ENCODE results near the gene UQCC2.

UQCC2 gene

DNA sequence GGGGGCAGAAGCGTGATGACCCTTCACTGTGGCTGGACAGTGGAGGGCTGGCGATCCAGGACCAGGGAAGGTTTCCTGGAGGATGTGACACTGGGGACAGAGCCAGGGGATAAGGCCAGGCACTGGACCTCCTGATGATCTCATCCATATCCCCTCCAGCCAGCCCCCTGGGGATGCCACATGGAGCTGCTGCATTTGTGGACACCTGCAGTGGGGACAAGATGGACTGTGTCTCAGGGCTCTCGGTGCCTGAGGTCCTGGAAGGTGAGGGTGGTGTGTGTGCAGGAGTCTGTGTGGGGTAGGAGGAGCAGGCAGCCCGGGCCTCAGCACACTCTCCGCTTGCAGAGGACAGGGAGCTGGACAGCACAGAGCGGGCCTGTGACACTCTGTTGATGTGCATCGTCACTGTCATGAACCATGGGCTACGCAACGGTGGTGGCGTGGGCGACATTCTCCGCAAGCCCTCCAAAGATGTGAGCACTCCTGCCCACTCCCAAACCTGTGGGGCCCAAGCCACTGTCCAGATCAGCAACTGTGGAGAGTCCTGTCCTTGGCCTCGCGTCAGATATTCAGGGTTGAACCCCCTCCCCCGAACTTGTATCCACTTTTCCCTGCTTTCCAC is 19.9 kb downstream of the UQCC2 start:
- DNase-seq (ENCODE audit: low spot score): no peak

DNA sequence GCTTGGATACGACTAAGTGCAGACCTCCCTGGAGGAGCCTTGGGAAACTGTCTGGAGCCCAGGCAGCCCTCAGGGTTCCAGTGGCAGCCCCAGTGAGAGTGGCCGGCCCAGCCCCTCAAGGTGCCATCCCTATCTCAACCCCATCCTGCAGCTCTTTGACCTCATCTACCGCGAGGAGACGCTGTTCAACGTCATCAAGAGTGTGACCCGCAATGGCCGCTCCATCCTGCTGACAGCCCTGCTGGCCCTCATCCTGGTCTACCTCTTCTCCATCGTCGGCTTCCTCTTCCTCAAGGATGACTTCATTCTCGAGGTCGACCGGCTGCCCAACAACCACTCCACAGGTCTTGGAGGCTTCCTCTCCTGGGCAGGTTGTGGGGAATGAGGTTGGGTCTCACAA is 20.7 kb downstream of the UQCC2 start:
- no peak for DNase-seq (ENCODE audit: low spot score)

DNA sequence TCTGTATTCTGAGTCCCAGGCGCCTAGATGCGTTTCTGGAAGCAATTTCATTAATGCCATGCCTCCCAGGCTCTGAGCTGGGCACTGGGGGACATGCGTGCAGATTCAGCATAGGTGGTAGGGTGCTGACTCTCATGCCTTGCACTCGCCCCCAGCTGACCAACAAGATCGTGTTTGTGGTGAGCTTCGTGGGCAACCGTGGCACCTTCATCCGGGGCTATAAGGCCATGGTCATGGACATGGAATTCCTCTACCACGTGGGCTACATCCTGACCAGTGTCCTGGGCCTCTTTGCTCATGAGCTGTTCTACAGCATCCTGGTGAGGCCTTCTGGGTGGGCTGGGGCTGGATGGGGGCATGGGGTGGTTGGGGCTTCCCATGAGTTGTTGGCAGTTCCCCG is 21.6 kb downstream of the UQCC2 start:
- no peak for DNase-seq (ENCODE audit: low spot score)

DNA sequence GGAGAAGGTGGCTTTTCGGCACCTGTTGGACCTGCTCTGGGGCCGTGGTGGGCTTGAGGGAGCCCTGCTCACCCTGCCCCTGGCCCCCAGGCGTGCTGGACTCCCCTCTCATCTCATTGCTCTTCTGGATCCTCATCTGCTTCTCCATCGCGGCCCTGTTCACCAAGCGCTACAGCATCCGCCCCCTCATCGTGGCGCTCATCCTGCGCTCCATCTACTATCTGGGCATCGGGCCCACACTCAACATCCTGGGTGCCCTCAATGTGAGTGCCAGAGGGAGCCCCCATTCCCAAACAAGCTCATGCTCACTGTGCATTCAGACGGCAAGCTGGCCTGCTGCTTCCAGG is 22.4 kb downstream of the UQCC2 start:
- no peak for DNase-seq (ENCODE audit: low spot score)

DNA sequence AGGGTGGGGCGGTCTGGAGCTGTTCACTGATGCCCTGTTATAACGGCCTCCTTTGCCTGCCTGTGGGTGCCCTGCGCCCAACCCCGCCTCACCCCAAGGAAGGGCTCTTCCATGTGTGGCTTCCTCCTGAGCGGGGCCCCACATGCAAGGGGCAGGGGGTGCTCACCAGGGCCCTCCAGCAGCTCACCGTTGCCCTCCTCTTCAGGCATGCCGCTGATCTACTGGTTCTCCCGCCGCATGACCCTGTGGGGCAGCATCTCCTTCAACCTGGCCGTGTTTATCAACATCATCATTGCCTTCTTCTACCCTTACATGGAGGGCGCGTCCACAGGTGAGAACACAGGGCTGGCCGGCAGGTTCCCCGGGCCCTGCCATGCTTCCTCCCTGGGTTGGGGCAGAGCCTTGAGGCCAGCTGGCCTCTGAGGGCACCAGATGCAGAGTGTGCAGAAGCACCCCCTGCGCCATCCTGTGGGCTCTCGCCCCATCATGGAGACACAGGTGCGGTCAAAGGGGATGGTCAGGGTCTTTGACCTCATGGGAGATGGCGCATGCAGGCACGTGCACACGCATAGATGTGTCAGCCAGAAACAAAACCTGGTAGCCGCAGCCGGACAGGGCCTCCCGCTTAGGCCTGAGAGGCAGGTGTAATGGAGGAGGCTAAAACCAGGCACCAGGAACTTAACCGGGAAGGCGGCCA is 22.9 kb downstream of the UQCC2 start:
- no peak for DNase-seq (ENCODE audit: low spot score)

DNA sequence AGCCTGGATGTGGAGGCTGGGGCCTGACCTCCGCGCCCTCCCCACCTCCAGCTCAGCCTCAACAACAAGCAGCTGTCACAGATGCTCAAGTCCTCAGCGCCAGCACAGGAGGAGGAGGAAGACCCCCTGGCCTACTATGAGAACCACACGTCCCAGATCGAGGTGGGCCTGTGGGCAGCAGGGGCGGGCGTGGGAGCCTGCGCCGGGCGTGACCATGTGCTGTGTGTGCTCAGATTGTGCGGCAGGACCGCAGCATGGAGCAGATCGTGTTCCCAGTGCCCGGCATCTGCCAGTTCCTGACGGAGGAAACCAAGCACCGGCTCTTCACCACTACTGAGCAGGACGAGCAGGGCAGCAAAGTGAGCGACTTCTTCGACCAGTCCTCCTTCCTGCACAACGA is 23.5 kb downstream of the UQCC2 start:
- DNase-seq (ENCODE audit: low spot score): no peak

DNA sequence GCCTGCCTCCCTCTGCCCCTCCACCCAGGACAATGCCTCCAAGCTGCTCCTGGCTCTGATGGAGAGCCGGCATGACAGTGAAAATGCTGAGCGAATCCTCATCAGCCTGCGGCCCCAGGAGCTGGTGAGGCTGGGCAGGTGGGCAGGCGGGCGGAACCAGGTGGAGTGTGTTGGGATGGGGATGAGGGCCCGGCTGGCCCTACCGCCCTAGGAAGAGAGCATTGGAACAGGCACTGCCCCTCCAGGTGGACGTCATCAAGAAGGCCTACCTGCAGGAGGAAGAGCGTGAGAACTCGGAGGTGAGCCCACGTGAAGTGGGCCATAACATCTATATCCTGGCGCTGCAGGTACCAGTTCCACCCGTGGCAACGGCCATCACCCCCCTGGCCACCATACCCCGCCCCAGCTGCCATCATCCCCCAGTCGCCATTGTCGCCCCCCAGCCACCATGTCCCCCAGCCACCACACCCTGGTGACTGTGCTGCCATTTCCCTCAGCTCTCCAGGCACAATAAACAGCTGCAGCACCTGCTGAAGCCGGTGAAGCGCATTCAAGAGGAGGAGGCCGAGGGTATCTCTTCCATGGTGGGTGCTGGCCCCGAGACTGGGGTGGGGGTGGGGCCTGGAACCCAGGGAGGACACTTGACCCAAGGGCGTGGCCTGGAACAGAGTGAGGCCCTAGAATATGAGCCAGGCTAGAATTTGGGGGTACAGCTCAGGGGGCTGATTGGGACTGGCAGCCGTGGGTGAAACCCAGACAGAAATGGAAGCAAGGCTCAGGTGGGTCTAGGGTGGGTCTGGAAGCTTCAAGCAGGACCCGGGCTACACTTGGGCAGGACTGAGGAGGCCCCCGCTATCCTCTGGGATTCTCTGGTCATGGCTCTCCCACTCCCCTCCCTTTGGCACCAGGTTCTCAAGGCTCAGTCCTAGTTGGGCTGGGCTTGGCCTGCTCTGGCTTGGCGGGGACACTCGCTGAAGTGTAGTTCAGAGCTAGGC is 24.2 kb downstream of the UQCC2 start:
- no peak for DNase-seq (ENCODE audit: low spot score)

DNA sequence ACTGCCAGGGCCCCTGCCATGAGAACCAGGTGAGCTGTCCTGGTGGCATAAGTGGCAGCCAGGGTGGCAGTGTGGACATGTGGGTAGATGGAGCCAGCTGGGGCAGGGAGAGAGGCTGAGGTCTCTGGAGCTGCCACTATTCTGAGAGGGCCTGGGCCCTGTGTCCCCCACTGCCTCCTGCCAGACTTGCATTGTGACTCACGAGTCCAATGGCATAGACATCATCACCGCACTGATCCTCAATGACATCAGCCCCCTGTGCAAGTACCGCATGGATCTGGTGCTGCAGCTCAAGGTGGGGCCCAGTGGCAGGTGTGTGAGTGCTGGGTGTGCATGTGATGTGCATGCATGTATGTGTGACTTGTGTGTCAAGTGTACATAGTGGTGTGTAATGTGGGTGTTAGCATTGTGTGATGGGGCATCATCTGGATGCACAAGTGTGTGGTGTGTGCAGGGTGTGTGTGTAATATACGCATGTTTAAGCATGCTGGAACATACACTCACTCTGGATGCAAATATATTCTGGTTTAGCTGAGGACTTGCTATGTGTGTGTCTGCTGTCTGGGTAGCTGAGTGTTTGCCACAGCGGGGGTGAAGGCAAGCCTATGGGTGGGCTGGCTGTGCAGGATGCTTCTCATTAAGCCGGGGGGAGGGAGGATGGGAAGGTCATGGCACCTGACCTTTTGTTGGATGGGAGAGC is 25.1 kb downstream of the UQCC2 start:
- no peak for DNase-seq (ENCODE audit: low spot score)

DNA sequence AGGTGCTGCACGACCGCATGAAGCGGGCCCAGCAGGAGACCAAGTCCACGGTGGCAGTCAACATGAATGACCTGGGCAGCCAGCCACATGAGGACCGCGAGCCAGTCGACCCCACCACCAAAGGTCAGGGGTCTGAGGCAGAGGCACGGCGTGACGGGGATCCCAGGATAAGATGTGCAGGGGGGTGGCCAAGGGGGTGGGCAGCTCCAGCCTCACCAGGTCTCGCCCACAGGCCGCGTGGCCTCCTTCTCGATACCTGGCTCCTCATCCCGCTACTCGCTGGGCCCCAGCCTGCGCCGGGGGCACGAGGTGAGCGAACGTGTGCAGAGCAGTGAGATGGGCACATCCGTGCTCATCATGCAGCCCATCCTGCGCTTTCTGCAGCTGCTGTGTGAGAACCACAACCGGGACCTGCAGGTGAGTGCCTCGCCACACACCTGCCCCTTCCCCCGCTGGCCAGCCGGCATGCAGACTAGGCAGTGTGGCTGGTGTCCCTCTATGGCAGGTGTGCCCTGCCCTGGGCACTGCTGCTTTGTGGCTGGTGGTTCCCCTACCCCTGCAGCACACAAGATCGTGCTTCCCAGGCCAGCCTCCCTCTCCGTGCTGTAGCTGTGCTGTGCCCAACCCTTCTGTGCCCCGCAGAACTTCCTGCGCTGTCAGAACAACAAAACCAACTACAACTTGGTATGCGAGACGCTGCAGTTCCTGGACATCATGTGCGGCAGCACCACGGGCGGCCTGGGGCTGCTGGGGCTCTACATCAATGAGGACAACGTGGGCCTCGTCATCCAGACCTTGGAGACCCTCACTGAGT is 25.9 kb downstream of the UQCC2 start:
- DNase-seq (ENCODE audit: low spot score): no peak

DNA sequence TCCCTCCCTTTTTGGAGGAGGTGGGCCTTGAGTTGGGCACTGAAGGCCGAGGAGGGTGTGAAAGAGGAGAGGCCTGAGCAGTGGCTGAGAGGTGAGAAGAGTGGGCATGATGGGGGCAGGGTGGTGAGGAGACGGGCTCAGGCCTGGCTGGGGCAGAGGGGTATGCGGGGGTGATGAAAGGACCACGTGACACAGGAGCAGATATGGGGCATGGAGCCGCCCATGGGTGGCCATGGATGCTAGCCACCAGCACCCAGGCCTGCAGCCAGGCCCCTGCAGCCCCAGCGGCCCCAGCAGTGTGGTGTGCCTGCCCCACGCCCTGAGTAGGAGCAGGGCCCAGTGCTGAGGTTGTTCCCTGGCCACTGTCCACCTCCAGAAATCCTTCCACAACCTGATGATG is 26.5 kb downstream of the UQCC2 start:
- no peak for DNase-seq (ENCODE audit: low spot score)

DNA sequence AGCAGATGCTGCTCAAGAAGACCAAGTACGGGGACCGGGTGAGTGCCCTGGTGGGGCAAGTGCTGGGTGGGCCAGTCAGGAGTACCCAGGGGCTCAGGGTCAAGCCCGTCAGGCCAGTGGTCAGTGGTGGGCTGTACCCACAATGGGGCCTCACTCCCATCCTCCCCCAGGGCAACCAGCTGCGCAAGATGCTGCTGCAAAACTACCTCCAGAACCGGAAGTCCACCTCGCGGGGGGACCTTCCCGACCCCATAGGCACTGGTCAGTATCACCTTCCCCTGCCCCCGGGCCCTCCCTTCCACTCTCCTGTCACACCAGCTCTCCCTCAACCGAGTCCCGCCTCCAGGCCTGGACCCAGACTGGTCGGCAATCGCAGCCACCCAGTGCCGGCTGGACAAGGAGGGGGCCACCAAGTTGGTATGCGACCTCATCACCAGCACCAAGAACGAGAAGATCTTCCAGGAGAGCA is 27.0 kb downstream of the UQCC2 start:
- no peak for DNase-seq (ENCODE audit: low spot score)

DNA sequence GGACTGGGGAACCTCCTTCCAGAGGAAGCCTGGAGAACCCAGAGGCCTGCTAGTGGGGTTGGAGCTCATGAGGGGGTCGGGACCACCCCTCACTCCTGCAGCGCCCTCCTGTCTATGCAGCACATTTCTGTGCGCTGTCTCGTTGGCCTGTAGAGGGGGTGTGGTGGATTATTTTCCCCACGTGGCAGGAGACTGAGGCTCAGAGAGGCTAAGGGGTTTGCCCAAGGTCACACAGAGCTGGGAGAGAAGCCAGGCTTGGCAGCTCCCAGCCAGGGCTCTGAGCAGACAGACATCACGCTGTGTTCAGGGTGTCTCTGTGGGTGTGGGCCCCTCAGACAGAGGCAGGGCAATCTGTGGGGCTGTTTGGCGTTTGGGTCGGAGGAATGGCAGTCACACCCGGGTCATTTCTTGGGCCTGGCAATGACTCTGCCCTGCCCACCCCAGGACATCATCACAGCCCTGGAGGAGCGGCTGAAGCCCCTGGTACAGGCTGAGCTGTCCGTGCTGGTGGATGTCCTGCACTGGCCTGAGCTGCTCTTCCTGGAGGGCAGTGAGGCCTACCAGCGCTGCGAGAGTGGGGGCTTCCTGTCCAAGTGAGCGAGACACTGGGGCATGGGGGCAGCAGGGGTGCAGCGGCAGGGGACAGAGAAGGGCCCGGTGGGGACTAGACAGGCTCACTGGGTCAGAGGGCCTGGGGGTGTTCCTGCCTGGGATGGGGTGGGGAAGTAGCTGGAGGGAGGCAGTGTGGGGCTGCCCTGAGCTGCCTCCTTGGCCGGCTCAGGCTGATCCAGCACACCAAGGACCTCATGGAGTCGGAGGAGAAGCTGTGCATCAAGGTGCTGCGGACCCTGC is 27.7 kb downstream of the UQCC2 start:
- no peak for DNase-seq (ENCODE audit: low spot score)

DNA sequence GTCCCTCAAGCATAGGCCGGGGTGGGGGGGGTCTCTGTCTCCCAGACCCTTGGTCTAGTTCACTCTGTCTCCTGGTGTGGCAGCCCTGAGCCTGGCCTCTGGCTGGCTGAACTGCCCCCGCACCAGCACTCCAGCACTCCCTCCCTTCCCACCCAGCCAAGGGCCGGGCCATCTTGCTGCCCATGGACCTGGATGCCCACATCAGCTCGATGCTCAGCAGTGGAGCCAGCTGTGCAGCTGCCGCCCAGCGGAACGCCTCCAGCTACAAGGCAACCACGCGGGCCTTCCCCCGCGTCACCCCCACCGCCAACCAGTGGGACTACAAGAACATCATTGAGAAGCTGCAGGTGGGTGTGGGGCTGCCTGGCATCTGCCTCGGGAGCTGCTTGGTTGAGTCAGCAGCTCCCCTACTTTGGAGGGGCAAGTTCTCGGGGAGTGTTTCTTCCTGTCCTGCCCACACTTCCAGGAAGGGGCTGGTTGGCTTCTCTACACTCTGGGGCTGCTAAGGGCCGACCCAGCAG is 28.4 kb downstream of the UQCC2 start:
- no peak for DNase-seq (ENCODE audit: low spot score)

DNA sequence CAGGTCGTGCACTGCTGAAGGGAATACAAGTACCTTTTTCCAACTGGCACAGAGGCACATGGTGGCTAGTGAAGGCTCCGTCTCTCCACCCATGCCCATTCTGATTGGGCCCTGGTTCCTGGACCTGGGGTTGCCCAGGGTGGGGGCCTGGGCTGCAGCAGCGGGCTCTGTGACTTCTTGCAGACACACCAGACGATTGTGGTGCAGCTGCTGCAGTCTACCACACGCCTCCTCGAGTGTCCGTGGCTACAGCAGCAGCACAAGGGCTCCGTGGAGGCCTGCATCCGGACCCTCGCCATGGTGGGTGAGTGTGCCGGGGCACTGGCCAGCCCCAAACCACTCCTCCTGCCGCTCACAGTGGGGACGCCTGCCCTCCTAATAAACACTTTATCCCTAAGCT is 29.2 kb downstream of the UQCC2 start:
- no peak for DNase-seq (ENCODE audit: low spot score)

DNA sequence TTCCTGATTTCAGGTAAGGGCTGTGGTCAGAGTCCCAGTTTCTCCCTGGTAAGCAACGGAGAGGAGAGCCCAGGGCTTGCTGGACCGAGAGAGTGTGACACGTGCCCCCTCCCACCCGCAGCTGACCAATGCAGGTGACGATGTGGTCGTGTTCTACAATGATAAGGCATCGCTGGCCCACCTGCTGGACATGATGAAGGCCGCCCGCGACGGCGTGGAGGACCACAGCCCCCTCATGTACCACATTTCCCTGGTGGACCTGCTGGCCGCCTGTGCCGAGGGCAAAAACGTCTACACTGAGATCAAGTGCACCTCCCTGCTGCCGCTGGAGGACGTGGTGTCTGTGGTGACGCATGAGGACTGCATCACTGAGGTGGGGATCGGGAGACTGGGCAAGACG is 31.7 kb downstream of the UQCC2 start:
- DNase-seq (ENCODE audit: low spot score): no peak

DNA sequence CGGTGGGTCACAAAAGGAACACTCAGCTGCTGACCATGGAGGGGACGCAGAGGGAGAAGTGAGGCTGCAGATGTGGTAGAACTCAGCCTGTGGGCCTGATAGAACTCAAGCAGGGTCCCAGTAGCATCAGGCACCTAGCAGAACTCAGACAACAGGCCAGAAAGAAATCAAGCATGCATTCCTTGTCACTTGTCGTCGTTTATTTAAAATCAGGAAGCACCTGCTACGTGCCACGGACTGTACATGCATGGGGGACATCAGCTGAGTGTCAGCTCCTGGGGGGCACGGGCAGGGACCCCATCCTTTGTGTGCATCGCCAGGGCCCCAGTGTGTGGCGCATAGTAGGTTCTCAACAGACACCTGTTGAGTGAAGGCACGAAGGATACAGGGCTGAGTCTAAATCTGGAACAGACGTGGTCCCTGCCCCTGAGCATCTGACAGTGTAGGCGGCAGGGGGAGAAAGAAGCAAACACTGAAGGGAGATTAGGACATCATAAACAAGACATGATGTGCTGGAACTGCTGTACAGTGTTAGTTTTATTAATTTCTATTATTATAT is 32.5 kb downstream of the UQCC2 start:
- no peak for DNase-seq (ENCODE audit: low spot score)

DNA sequence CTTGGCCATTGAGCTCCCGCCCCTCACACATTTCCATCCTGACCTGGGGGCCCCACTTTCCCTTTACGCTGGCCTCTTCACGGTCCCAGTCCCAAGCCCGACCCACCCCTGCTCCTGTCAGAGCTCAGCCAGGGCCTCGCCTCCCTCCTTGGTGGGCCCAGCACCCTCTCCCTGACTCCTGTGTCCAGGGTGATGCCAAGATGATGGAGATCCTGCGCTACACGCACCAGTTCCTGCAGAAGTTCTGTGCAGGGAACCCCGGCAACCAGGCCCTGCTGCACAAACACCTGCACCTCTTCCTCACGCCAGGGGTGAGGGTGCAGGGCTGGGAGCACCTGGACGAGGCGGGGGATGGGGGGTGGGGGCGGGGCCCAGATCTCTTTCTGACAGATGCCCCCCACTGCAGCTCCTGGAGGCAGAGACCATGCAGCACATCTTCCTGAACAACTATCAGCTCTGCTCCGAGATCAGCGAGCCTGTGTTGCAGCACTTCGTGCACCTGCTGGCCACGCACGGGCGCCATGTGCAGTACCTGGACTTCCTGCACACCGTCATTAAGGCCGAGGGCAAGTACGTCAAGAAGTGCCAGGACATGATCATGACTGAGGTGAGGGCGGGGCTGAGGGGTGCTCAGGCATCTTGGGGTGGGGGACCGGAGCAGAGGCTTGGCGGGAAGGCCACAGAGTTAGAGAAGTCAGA is 33.1 kb downstream of the UQCC2 start:
- no peak for DNase-seq (ENCODE audit: low spot score)

DNA sequence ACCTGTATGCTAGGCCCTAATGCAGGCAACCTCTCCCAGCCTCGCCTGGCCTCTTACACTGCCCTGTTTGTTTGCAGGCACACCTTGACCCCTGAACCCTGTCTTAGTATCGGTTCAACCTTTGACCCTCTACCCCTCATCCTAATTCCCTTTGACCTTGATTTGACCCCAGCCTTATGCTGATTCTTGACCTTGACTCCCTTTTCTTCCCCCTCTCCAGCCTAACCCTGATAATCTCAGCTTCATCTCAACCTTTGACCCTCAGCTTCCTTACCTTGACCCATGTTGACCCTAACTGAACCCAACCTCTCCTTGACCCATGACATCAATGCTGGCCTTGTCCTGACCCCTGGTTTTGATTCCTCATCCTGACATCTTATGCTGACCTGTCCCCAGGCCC is 33.8 kb downstream of the UQCC2 start:
- no peak for DNase-seq (ENCODE audit: low spot score)

DNA sequence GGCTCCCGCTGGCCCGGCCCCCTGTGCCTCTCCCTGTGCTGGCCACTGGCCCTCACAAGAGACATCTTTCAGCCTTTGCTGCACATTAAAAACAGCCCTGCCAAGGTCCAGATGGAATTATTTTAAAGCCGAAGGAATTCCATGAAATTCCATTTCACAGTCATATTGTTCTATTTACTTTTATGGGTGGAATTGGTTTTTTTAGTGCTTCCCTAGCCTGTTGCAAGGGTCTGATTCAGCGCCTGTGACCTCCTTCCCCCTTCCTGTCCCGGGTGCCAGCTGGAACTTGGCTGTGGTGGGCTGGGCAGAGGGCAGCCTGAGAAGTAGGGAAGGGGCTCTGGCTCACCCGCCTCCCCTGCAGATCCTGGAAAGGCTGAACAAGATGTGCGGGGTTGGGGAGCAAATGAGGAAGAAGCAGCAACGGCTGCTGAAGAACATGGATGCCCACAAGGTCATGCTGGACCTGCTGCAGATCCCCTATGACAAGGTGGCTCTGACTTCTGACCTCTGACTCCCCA is 34.3 kb downstream of the UQCC2 start:
- no peak for DNase-seq (ENCODE audit: low spot score)
